ENCODE data around the gene ARHGAP40.

ARHGAP40 gene

DNA sequence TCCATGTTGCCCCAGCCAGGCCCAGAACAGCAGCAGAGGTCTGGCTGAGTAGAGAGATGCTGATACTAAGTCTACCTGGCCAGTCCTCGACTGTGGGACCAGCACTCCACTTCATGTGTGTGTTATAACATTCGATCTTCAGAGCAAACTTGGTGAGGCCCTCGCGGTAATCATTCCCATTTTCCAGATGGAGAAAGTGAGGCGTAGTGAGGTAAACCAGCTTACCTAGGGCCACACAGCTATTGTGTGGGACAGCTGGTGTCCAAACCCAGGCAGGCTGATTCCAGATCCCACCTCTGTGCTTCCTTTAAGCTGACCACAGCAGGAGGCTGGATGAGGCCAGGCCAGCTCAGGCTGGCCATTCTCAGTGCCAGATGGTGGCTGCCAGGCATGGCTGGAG is 75.0 kb downstream of the ARHGAP40 start:
- TF ChIP-seq, protein P1, sequence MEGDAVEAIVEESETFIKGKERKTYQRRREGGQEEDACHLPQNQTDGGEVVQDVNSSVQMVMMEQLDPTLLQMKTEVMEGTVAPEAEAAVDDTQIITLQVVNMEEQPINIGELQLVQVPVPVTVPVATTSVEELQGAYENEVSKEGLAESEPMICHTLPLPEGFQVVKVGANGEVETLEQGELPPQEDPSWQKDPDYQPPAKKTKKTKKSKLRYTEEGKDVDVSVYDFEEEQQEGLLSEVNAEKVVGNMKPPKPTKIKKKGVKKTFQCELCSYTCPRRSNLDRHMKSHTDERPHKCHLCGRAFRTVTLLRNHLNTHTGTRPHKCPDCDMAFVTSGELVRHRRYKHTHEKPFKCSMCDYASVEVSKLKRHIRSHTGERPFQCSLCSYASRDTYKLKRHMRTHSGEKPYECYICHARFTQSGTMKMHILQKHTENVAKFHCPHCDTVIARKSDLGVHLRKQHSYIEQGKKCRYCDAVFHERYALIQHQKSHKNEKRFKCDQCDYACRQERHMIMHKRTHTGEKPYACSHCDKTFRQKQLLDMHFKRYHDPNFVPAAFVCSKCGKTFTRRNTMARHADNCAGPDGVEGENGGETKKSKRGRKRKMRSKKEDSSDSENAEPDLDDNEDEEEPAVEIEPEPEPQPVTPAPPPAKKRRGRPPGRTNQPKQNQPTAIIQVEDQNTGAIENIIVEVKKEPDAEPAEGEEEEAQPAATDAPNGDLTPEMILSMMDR (IDR thresholded peaks at IDR 0.05): no peak
- H3K4me3 ChIP-seq: no peak overlapping the region
- DNase-seq (ENCODE audit: low spot score): no peak
- no peak overlapping the region for H3K27ac ChIP-seq

DNA sequence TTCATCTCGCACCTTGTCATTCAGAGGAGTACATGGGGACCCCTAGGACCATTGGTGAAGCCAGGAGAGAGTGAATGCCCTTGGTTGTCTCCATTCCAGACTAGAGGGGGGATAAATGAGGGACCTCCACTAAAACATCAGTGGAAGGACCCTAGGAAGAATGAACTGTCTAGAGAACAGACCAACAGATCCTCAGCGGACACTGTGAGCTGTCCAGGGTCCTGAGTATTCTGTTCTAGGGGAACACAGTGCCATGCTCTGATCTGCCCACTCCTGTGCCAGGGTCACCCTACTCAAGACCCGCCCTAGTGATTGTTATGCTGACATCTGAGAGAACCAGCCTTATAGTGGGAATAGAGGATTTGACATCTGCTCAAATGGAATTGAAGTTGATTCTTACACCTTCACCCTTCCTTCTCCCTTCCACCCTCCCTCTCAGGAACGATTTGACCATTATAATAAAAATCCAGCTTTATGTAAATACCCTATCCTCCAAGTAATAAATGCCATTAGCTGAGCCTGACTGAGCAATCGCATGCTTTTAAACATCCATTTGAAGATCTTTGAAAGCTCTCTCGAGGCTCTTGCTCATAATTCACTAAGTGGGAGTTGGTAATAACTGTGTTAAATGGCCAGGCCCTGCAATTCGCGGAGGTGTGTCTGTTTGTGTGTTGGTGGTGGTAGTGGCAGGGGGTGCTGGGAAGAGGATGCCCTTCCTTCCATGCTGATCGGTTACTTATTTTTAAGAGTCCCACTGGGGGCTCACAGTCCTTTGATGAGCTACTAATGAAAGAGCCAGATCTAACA is 79.1 kb downstream of the ARHGAP40 start:
- DNase-seq (ENCODE audit: low spot score): no peak
- no peak overlapping the region for H3K4me3 ChIP-seq
- H3K27ac ChIP-seq: no peak overlapping the region
- TF ChIP-seq, protein P1 (IDR thresholded peaks at IDR 0.05): no peak

- TF ChIP-seq, protein P1 (IDR thresholded peaks at IDR 0.05): no peak
- DNase-seq (ENCODE audit: low spot score): no peak
- H3K4me3 ChIP-seq: no peak overlapping the region
- H3K27ac ChIP-seq: no peak overlapping the region
Measured at GRCh38 chr20:38685271-38685670, 83.7 kb downstream of the ARHGAP40 start.

- no peak for DNase-seq (ENCODE audit: low spot score)
- TF ChIP-seq, protein P1 (IDR thresholded peaks at IDR 0.05): no peak
- H3K27ac ChIP-seq: no peak overlapping the region
Measured at GRCh38 chr20:38685853-38686473, 84.4 kb downstream of the ARHGAP40 start.

DNA sequence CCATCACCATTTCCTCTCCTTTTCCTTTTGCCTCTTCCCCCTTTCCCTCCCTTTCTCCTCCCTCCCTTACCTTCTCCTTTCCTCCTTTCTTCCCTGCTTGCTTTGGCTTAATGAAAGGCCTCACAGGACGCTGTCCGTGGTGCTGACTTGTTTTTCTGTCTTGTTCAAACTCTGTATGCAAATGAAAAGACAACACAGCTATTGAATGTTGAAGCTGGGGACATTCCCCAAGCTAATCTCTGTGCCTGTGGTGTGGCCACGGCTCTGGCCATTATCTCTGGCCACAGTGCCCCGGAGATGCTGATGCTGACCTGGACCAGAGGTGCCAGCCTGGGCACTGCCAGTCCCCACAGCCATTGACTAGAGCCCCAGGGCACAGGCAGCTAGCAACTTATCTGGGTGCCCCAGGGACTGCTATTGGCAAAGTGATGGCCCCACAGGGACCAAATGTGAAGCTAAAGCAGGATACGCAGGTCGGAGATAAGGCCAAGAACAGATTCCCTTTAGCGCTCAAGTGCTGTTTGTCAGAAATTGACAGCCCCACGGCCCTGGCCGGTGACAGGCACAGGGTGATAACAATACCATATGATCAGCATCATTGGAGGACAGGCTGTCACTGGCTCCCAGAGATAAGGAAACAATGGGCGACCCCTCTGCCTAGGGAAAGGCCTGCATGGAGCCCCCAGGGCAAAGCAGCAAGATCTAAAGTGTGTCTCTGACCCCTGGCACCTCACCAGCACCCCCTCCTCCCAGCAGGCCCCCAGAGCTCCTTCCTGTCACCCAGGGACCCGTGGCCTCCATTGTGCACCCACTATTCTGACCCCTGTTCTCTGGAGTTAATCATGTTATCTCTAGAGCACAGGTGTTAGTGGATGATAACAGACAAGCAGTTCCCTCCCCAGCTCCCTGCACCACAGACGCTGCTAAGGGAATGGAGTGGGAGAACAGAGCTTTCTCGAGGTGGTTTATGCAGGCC is 91.1 kb downstream of the ARHGAP40 start:
- DNase-seq (ENCODE audit: low spot score): no peak

More at GRCh38 chr20:38685853-38686473, 84.4 kb downstream of the ARHGAP40 start:
- H3K4me3 ChIP-seq: no peak overlapping the region

DNA sequence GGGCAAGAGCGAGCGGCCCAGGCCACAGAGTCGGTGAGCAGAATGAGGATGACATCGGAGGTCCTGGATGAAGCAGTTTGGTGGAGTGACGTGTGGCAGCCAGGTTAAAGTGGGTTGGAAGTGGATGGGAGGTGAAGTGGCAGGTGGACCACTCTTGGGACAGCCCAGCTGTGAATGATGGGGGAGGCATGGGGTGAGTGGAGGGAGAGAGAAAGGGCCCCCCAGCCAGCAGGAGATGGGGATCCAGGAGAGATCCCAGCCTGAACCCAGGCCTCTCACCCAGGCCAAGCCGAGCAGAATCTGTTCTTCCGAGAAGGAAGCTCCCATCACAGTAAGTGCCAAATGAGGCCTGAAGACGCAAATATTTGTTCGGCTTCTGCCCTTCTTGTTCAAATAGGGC is 95.7 kb downstream of the ARHGAP40 start:
- H3K4me3 ChIP-seq: no peak overlapping the region
- TF ChIP-seq, protein P1 (IDR thresholded peaks at IDR 0.05): no peak
- no peak overlapping the region for H3K27ac ChIP-seq
- DNase-seq (ENCODE audit: low spot score): no peak

More for the DNA sequence above, 91.1 kb downstream of the ARHGAP40 start:
- TF ChIP-seq, protein P1 (IDR thresholded peaks at IDR 0.05): no peak
- H3K27ac ChIP-seq: no peak overlapping the region
- H3K4me3 ChIP-seq: no peak overlapping the region
